Stimulated activated effector memory CD8-positive, alpha-beta T cell treated with anti-CD3 and anti-CD28 coated beads, Interleukin-12 subunit alpha, Interleukin-12 subunit beta, amount 100 ng/mL, for 72 hours (primary cell): ENCODE measurements around the gene ZBED5.
A peak's percentile ranks its signal among the peaks of the same experiment; 100 is the strongest.
"Not testable (repeated sequence)": the region's sequence is repeated elsewhere in the genome, so short reads cannot be mapped to it uniquely, and the experiment has no call there.

ENCODE experiments used
- ATAC-seq: fragments of 150-1000 bp; cut with Tn5 transposase; 2 replicates; pipeline ENCODE4 v1.10.0; 2021
- DNase-seq, 2 donors: peaks; one replicate each; pipeline ENCODE4 v3.0.0; 2021 to 2022; ENCODE audit warnings: low spot score in 2 of 2
- H3K27ac Mint-ChIP-seq: one replicate; pipeline ENCODE4 v1.8.0; 2022; ENCODE audit warnings: mild to moderate bottlenecking, mixed read lengths
- H3K36me3 Mint-ChIP-seq: one replicate; pipeline ENCODE4 v1.8.0; 2022; ENCODE audit warnings: mild to moderate bottlenecking, mixed read lengths
- H3K4me1 Mint-ChIP-seq: one replicate; pipeline ENCODE4 v1.8.0; 2022; ENCODE audit warnings: mixed read lengths
- H3K4me3 Mint-ChIP-seq: one replicate; pipeline ENCODE4 v1.8.0; 2022; ENCODE audit warnings: mild to moderate bottlenecking, mixed read lengths
- H3K9me3 Mint-ChIP-seq: one replicate; pipeline ENCODE4 v1.8.0; 2022; ENCODE audit warnings: mixed read lengths

ZBED5 gene

DNA sequence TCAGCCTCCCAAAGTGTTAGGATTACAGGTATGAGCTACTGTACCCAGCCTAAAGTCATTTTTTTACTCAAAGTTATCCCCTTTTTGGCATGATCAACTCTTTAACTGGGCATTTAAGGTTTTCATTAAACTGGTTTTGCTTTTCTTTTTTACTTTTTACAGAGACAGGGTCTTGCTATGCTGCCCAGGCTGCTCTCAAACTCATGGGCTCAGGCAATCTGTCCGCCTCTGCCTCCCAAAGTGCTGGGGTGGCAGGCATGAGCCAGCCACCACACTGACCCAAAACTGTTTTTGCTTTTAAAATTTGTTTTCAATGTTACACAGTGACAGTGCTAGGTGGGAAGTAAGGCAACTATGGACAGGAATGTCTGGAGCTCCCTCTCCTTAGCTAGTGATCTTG is 3.9 kb upstream of the ZBED5 start:
- no peak overlapping the region for H3K4me3 Mint-ChIP-seq
- H3K27ac Mint-ChIP-seq: no peak overlapping the region
- H3K36me3 Mint-ChIP-seq: peaks cover 12% of the 10 kb centered on the region
- DNase-seq (no peak), ATAC-seq (no peak)
- no peaks in the 10 kb centered on the region for H3K9me3 Mint-ChIP-seq
- H3K4me1 Mint-ChIP-seq: peaks cover 15% of the 10 kb centered on the region

DNA sequence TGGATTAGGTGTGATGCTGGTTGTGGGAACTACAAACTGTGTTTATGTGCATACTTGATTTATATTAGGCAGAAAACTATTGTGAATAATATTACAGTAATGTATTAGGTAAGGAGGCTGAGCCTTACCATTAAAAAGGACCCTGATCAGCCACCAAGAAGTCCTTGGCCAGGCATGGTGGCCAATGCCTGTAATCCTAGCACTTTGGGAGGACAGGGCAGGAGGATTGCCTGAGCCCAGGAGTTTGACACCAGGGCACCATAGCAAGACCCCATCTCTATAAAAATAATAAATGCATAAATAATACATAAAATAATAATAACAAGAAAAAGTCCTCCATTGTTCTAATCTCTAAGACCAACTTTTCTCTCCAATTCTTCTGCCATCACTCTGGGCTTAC is 3.2 kb upstream of the ZBED5 start:
- no peak overlapping the region for H3K4me3 Mint-ChIP-seq
- H3K9me3 Mint-ChIP-seq: no peaks in the 10 kb centered on the region
- H3K36me3 Mint-ChIP-seq: peaks cover 19% of the 10 kb centered on the region
- DNase-seq (no peak), ATAC-seq (no peak)
- H3K27ac Mint-ChIP-seq: no peak overlapping the region
- peaks cover 19% of the 10 kb centered on the region for H3K4me1 Mint-ChIP-seq

DNA sequence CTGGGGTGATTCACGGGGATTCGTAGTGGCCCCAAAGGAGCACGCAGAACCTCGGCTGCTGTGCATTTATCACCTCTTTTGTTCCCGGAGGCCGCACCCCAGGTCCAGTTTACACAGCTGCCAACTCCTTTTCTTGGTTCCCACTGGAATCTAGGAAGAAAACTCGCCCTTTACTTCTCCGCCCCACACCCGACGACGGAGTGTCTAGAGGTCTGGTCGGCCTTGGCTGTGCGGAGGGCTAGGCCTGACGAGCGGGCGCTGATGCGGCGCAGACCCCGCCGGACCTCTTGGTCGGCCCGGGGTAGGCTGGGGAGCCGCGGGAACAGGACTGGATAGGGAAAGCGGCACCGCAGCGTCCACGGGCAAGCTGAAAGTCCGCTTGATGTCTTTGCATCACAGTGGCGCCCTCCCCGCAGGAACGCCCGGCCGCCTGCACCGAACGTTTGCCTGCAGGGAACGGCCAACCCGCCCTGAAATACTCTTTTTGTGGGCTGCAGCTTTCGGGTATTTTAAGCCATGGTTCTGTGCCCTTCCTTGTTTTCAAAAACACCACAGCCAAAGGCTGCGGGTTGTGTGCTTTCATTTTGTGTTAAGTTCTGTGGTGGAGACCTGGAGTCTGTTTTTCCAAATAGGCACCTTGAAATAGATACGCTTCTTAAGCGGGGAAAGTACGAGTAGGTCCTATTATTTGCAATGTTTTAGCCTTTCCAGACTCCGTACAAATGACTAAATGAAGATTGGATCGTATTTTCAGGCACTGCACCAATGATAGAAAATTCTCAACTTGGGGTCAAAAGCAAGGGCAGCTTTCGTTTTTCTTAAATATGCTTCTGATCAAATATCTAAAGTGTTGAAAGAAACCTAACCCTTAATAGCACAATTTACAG is 829 bp upstream of the ZBED5 start:
- DNase-seq (no peak), ATAC-seq (peak; percentile 64)
- Mint-ChIP-seq H3K9me3 (no peaks in the 10 kb centered on the region), H3K36me3 (peaks cover 41% of the 10 kb centered on the region), H3K4me3 (peak overlapping the region; percentile 100), H3K4me1 (peaks cover 23% of the 10 kb centered on the region), H3K27ac (peak overlapping the region; percentile 100)

DNA sequence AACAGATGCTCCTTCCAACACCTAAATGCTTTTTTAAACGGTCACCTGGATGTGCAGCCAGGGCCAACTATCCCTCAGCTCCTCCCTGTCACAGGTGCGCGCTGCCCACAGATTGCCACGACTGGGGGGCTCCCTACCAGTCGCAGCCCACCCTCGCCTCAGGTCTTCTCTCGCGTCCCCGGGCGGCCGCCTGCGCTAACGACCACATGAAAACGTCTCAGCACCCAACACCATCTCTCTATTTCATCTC is 469 bp downstream of the ZBED5 start:
- DNase-seq (no peak), ATAC-seq (peak; percentile 5)
- H3K4me1 Mint-ChIP-seq: peaks cover 23% of the 10 kb centered on the region
- H3K9me3 Mint-ChIP-seq: no peaks in the 10 kb centered on the region
- H3K27ac Mint-ChIP-seq: peak overlapping the region; percentile 100
- peaks cover 54% of the 10 kb centered on the region for H3K36me3 Mint-ChIP-seq
- peak overlapping the region; percentile 100 for H3K4me3 Mint-ChIP-seq

DNA sequence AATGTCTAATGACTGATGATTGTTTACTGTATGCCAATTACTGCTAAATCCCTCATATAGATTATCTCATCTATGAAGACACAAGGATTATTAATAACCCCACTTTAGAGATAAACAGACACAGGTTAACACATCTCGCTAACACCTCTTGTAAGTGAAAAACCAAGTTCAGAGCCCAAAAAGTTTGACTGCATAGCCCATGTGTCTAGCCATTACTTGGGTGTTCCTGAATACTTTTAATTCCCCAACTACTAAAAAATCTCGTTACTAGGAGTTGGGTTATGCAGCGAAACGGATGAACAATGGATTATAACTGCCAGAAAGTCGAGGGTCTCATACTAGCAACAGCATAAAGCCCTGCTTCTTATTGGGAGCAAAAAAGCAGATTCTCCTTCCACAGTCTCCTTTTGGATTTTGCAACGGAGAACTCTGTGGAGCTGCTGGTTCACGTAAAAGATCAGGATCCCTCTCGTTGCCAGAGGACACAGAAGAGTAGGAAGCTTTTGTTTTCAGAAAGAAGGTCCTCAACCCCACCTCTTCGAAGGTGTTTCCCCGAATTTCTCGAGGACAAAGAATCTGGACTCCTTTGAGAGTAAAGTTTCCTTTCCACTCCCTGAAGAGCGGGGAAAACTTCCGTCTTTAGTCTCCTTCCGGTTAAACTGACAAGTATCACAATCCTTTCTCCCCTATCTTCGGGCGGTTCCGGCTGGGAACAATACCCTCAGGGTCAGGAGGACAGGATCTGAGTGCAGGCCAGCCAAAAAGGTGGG is 979 bp downstream of the ZBED5 start:
- ATAC-seq (no peak), DNase-seq (no peak)
- H3K4me1 Mint-ChIP-seq: peaks cover 28% of the 10 kb centered on the region
- H3K36me3 Mint-ChIP-seq: peaks cover 59% of the 10 kb centered on the region
- H3K9me3 Mint-ChIP-seq: no peaks in the 10 kb centered on the region
- peak overlapping the region; percentile 100 for H3K27ac Mint-ChIP-seq
- peak overlapping the region; percentile 100 for H3K4me3 Mint-ChIP-seq

DNA sequence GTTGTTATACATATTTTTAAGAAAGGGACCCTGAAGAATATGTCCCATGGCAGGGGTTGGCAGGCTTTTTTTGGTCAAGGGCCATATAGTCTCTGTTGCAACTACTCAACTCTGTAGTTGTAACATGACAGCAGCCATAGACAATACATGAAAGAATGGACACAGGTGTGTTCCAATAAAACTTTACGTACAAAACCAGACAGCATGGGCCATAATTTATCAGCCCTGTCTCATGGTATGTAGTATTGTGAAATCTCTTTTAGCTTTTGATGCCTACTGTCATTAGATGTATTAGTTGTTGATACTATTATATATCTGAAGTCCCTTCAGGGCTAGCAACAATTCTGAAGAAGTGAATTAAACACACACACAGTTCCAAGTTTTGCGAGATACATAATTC is 2.6 kb downstream of the ZBED5 start:
- Mint-ChIP-seq H3K4me3 (no peak overlapping the region), H3K9me3 (no peaks in the 10 kb centered on the region), H3K36me3 (peaks cover 59% of the 10 kb centered on the region), H3K27ac (no peak overlapping the region), H3K4me1 (peaks cover 28% of the 10 kb centered on the region)
- ATAC-seq (no peak), DNase-seq (no peak)

DNA sequence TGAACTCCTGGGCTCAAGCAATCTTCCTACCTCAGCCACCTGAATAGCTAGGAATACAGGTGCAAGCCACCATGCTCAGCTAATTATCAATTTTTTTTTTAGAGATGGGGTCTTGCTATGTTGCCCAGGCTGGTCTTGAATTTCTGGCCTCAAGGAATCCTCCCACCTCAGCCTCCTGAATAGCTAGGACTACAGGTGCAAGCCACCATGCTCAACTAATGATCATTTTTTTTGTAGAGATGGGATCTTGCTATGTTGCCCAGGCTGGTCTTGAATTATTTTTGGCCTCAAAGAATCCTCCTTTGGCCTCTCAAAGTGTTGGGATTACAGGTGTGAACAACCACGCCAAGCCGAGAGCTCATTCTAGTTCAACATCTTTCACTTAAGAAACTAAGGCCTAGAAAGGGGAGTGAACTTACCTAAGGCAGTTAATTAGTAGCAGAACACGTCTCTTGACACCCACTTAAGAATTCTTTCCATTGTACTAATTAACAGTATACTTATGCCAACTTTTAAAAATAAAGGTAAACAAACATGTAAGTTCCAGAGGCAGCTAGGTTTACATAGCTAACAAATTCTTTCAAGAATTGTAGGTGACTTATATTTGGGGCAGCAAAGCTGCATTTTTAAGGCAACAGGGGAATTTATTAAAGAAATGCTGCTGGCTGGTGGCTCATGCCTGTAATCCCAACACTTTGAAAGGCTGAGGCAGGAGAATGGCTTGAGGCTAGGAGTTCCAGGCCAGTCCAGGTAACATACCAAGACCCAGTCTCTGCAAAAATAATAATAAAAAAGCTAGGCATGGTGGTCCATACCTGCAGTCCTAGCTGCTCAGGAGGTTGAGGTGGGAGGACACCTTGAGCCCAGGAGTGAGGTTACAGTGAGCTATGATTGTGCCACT is 9.6 kb downstream of the ZBED5 start:
- ATAC-seq: no peak
- H3K27ac Mint-ChIP-seq: no peak overlapping the region
- no peak overlapping the region for H3K4me3 Mint-ChIP-seq

DNA sequence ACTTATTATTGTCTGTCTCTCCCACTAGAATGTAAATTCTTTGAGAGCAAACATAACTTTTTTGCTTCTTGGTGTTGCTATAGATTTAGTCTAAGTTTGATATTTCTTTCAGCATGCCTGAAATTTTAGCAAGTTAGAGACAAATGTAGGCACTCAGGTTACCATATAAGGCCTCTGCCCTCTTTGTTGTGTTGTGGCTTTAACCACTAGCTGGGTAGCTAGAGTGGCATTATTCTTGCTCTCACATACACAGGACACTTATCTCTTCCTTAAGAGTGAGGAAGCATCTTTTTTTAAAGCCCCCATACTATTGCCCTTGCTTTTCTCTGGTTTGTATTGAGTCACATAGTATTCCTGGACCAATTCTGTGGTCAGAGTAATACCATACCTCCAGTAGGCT is 11.2 kb downstream of the ZBED5 start:
- H3K4me3 Mint-ChIP-seq: no peak overlapping the region
- H3K36me3 Mint-ChIP-seq: peaks cover 5% of the 10 kb centered on the region
- ATAC-seq (no peak), DNase-seq (no peak)
- no peaks in the 10 kb centered on the region for H3K9me3 Mint-ChIP-seq
- H3K27ac Mint-ChIP-seq: no peak overlapping the region
- peaks cover 9% of the 10 kb centered on the region for H3K4me1 Mint-ChIP-seq

More for the DNA sequence above, 9.6 kb downstream of the ZBED5 start:
- H3K36me3 Mint-ChIP-seq: peaks cover 19% of the 10 kb centered on the region
- H3K9me3 Mint-ChIP-seq: no peaks in the 10 kb centered on the region
- DNase-seq: no peak
- peaks cover 16% of the 10 kb centered on the region for H3K4me1 Mint-ChIP-seq

DNA sequence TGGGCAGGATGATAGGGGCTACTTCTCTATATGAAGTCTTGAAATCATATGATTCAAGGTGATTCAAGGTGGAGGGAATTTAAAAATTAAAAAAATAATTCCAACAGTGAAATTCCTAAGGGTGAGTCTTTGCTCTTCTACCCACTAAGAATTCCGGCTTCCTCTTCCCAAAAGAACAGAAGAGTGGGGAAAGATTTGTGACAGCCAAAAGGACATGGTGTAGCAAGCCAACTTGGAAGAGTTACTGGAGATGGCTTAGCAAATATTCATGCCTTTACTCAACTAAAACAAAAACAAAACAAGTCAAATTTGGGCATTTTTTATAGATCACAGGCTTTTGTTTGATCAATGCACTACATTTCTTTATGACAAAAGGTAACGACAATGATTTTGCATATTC is 12.3 kb downstream of the ZBED5 start:
- no peak for ATAC-seq
- Mint-ChIP-seq H3K4me1 (peaks cover 9% of the 10 kb centered on the region), H3K9me3 (no peaks in the 10 kb centered on the region), H3K4me3 (no peak overlapping the region), H3K36me3 (peaks cover 5% of the 10 kb centered on the region), H3K27ac (no peak overlapping the region)
- no peak for DNase-seq

DNA sequence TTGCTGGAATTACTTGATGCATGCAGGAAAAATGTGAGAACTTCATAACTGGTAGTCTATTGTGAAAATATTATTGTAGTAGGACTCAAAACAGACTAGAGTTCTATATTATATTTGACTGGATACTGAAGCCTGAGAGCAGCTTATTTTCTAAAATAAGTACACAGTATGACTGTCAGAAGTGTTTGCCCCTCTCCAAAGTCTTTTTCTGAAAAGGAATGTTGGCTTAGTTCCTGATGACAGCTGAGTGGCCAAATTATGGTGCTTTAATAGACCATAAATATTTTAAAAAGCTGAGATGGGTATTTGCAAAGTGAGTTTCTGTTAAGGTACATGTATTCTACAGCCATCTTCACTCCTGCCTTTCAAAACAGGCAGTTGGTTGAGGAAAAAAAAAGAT is 13.1 kb downstream of the ZBED5 start:
- H3K4me3 Mint-ChIP-seq: no peak overlapping the region
- H3K27ac Mint-ChIP-seq: no peak overlapping the region
- no peak for ATAC-seq
- peaks cover 3% of the 10 kb centered on the region for H3K36me3 Mint-ChIP-seq
- peaks cover 9% of the 10 kb centered on the region for H3K4me1 Mint-ChIP-seq
- no peaks in the 10 kb centered on the region for H3K9me3 Mint-ChIP-seq
- DNase-seq: no peak

DNA sequence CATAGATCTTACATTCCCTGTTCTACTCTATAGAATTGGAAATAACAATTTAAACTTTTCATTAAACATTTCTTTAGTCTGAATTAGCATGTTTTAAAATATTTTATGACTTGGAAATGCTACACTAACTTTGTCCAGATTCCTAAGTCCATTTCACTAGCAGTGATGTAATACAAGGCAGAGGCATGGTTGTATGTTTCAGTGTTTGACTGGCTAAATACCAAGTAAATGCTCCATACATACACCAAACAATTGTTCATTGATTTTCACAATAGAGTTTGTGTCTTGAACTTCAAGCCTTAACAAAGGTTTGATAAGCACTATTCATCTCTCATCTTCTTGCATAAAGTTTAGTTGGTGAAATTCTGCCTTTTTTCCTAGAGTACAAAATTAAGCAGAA is 13.5 kb downstream of the ZBED5 start:
- peaks cover 9% of the 10 kb centered on the region for H3K4me1 Mint-ChIP-seq
- DNase-seq (no peak), ATAC-seq (no peak)
- no peak overlapping the region for H3K4me3 Mint-ChIP-seq
- no peaks in the 10 kb centered on the region for H3K9me3 Mint-ChIP-seq
- no peaks in the 10 kb centered on the region for H3K36me3 Mint-ChIP-seq
- no peak overlapping the region for H3K27ac Mint-ChIP-seq

DNA sequence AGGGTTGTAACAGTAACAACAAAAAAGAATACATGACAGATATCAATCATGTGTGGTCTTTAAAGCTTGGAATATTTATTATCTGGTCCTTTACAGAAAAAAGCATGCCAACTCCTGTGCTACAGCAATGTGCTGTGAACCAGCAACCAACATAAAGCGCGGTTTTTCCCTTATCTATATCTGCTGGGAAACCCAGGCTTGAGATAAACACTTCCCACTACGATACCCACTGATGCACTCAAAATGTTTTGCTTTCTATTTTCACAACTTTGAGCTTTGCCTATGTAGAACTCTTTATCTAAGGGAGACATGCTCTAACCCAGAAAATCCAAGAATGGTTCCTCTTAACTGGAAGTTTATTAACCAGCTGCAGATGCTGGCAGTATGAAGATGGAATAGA is 19.0 kb downstream of the ZBED5 start:
- DNase-seq: no peak
- no peaks in the 10 kb centered on the region for H3K9me3 Mint-ChIP-seq
- no peak overlapping the region for H3K4me3 Mint-ChIP-seq
- no peak overlapping the region for H3K27ac Mint-ChIP-seq
- no peaks in the 10 kb centered on the region for H3K4me1 Mint-ChIP-seq
- H3K36me3 Mint-ChIP-seq: no peaks in the 10 kb centered on the region
- ATAC-seq: no peak

DNA sequence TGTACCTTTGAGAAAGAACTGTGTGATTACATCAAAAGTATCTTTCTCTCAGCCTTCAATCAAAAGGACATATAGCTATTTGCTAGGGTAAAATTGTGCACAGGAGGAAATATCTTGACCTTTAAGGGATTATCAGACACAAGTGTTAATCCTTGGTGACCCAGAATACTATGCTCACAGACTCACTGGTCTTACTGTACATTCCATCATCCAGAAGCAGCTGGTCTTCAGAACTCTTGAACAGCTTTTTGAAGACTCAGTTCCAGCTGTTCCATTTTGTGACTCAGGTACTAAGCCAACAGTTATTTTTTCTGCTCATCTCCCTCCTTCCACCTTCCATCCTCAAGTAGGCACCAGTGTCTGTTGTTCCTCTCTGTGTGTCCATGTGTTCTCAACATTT is 19.8 kb downstream of the ZBED5 start:
- no peak for DNase-seq
- Mint-ChIP-seq H3K4me1 (no peaks in the 10 kb centered on the region), H3K27ac (no peak overlapping the region), H3K4me3 (no peak overlapping the region), H3K36me3 (no peaks in the 10 kb centered on the region), H3K9me3 (no peaks in the 10 kb centered on the region)
- ATAC-seq: no peak

DNA sequence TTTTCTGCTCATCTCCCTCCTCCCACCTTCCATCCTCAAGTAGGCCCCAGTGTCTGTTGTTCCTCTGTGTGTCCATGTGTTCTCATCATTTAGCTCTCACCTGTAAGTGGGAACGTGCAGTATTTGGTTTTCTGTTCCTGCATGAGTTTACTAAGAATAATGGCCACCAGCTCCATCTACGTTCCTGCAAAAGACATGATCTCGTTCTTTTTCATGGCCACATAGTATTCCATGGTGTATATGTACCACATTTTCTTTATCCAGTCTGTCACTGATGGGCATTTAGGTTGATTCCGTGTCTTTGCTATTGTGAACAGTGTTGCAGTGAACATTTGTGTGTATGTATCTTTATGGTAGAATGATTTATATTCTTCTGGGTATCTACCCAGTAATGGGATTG is 21.0 kb downstream of the ZBED5 start:
- ATAC-seq, H3K4me3 Mint-ChIP-seq, H3K36me3 Mint-ChIP-seq, H3K4me1 Mint-ChIP-seq, H3K27ac Mint-ChIP-seq, DNase-seq, H3K9me3 Mint-ChIP-seq: not testable (repeated sequence)

DNA sequence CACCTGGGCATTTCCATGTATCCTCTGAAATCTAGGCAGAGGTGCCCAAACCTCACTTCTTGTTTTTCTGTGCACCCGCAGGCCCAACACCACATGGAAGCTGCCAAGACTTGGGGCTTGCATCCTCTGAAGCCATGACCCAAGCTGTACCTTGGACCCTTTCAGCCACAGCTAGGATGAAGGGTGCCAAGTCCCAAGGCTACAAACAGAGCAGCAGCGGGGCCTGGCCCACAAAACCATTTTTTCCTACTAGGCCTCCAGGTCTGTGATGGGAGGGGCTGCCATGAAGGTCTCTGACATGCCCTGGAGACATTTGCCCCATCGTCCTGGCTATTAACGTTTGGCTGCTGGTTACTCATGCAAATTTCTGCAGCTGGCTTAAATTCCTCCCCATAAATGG is 28.7 kb downstream of the ZBED5 start:
- Mint-ChIP-seq H3K4me1 (no peaks in the 10 kb centered on the region), H3K9me3 (no peaks in the 10 kb centered on the region), H3K4me3 (no peak overlapping the region), H3K36me3 (no peaks in the 10 kb centered on the region), H3K27ac (no peak overlapping the region)
- ATAC-seq (no peak), DNase-seq (no peak)
